DLD1 (cell line): ENCODE measurements around the gene ASPN.

Experiments
- in situ Hi-C: cut with HindIII; loops from 2 replicates; pipeline ENCODE4 v1.10.0; 2017; ENCODE audit warnings: low sequenced_read_pairs

ASPN gene

DNA sequence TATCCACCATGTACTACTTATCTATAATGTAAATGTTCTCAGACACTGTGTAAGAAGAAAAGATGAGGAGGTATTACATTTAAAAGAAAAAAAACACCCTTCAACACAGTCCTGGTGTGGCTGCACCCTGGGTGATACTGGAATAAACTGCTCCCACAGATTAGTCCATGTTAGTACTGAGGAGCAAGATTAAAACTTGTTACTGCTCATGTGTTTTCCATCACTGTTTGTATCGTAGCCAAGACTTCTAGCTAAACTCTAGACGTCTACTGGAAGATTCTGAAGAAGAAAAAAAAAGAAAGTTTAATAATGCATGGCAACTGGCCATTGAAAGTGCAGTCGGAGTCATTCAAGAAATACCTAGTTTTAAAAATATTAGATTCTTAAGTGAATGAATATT, at the start of gene ASPN:
Gene ASPN (minus strand): TSS at position 178 of the 400 bp plus-strand sequence.
- in situ Hi-C loops = no loop called here

DNA sequence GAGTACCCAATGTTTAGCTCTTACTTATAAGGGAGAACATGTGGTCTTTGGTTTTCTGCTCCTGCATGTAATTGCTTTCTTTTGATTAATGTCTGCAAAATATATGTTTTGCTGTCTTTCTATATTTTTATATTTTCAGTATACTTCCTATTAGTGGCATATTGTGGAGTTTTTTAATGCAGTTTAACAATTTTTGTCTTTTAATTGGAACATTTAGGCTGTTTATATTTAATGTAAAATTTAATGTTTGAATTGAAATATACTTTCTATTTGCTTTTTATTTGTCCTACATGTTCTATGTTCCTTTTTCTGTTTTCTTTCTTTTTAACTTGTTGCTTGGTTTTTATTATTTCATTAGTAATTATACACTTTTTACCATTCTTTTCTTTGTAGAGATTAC, 48.6 kb upstream of the ASPN start:
- in situ Hi-C loops = no loop called here

DNA sequence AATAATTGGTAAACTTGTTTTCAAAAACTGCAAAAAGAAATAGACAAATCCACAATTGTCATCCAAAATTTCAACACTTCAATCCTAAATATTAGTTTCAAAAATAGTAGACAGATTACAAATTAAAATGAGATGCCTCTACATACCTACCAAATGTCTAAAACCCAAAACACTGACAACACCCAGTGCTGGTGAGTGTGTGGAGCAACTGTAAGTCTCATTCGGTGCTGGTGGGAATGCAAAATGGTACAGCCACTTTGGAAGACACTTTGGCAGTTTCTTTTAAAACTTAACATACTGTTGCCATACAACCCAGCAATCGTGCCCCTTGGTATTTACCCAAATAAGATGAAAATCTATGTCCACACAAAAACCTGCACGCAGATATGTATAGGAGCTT, 46.8 kb upstream of the ASPN start:
- in situ Hi-C loops = no loop called here

DNA sequence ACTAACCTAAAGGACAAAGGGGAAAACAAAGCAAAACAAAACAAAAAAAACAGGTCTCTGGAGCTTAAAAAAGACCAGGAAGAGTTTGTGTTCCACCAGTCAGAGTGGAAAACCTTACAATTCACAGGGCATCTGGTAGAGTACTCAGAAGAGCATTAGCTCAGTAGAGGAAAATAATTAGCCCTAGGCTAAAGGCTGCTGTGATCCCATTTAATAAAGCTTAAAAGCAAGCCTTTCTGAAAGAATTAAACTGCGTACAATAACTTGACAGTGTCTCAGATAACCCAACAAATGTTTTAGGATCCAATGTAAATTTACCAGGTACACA, 46.2 kb upstream of the ASPN start:
- in situ Hi-C loops = no loop called here

- in situ Hi-C loops = no loop called here
These were observed 45.7 kb upstream of the ASPN start for GRCh38 chr9:92527832-92528521.

GRCh38 chr9:92527291-92527828, 45.1 kb upstream of the ASPN start:
- in situ Hi-C loops = no loop called here

- in situ Hi-C loops = no loop called here
These were observed 43.0 kb upstream of the ASPN start for GRCh38 chr9:92525306-92525705.

DNA sequence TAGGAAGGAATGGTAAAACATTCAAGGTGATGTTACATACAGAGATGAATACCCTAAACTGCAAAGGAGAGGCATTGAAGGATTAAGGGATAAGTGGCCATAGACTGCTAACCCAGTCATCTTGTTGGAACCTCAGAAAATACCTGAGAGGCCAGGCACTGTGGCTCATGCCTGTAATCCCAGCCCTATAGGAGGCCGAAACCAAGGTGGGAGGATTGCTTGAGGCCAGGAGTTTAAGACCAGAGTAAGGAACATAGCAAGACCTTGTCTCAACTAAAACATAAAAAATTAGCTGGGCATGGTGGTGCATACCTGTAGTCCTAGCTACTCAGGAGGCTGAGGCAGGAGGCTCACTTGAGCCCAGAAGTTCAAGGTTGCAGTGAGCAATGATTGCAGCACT, 42.6 kb upstream of the ASPN start:
- in situ Hi-C loops = no loop called here

GRCh38 chr9:92522983-92523970, 41.0 kb upstream of the ASPN start:
- in situ Hi-C loops = no loop called here

GRCh38 chr9:92520837-92521236, 38.5 kb upstream of the ASPN start:
- in situ Hi-C loops = no loop called here

DNA sequence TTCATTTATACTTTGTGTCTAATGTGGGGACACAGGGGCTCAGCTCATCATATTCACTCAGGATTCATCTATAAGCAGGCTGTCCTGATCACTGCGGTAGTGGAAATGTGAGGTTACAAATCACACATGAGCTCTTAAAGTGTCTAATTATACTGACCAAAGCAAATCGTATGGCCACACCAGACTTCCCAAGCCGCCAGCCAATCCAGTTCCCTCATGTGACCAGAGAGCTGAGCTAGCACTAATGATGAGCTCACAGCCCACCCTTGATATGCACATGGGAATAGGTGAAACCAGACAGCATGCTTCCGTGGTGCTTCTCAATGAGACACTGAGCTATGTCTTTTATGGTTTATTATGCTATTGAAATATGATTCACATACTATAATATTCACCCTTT, 35.9 kb upstream of the ASPN start:
- in situ Hi-C loops = no loop called here

DNA sequence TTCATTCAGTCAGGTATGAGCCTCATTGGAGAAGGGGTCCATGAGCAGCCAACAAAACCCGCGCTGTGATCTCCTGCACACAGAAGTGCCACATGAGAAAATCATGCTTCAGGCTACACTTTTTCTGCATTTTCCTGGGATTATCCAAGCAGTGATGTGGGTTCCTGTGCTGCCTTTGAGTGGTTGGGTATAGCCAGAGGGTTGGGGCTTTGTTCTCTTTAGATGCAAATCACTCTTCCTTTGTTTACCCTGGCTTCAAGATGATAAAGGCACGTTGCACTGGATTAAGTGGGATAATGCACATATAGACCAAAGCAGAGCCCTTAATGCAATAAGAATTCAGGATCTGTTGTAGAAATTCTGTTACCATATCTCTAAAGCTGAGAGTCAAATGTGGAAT, 34.7 kb upstream of the ASPN start:
- in situ Hi-C loops = no loop called here

DNA sequence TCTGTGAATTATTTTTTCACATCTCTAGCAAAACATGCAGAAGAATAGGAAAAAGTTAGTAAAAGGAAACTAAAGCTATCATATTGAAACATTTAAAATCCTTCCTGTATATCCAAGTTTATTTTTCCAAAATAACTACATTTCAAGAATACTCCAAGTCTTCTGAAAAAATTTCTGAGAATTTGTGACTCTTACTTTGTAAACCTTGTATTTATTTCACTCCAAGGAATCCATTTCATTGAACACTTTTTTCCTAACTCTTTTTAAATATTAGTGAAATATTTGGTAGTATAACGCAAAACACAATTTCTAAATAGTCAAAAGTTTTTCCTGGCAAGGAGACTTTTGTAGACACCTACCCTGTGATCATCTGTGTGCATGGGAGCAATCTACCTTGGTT, 34.2 kb upstream of the ASPN start:
- in situ Hi-C loops = no loop called here

- in situ Hi-C loops = no loop called here
These were observed 32.3 kb upstream of the ASPN start for GRCh38 chr9:92514635-92515034.

GRCh38 chr9:92513349-92513748, 31.0 kb upstream of the ASPN start:
- in situ Hi-C loops = no loop called here

DNA sequence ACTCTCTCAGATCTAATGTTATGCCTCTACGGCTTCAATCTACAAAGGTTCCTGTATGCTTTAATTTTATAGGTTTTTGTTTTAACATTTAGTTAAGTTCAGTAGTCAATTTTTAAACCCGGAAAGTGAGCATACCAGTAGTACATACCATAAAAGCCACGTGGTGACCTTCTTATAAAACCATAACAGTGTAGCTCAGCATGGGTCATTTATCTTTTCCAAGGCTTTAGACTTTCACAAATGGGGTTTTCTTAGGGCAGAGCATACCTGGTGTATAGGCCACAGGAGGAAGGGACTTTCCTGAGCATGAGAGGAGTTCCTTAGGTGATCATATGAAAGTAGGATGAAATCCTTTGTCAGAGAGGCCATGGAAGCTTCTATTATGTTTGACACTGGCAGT, 30.3 kb upstream of the ASPN start:
- in situ Hi-C loops = no loop called here

DNA sequence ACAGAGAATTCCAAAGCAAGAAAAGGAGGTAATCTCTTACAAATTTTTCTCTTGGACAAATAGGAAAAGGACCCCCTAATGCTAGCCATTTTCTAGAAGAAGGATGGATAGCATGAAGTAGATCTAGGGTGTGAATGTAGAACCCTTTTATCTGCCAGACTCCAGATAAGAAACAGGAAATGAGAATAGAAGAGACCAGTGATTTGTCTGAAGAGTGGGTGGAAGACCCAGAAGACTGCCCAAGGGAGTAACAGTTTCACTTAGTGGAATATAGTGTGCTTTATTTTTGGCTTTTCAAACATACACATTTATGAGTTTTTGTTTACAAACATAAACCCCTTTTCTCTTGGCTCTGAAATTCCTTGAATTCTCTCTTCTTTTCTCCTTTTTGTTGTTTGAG, 28.4 kb upstream of the ASPN start:
- in situ Hi-C loops = no loop called here

DNA sequence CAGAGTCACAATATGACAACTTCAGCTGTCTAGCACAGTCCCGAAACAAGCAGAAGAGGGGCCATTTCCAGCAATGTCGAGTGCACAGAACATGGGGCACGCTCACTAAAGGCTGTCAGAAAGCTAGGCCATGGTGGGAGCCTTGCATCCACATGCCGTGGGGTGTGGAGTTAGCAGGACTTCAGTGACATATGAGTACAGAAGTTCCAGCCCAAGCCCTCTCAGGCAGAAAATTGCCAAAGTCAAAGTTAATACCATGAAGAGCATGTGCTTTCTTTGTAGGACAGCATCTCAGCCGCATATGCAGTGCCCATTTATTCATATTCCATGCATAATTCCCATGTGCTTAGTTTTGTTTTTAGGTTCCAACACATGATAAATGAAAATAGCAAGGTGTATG, 26.7 kb upstream of the ASPN start:
- in situ Hi-C loops = no loop called here

DNA sequence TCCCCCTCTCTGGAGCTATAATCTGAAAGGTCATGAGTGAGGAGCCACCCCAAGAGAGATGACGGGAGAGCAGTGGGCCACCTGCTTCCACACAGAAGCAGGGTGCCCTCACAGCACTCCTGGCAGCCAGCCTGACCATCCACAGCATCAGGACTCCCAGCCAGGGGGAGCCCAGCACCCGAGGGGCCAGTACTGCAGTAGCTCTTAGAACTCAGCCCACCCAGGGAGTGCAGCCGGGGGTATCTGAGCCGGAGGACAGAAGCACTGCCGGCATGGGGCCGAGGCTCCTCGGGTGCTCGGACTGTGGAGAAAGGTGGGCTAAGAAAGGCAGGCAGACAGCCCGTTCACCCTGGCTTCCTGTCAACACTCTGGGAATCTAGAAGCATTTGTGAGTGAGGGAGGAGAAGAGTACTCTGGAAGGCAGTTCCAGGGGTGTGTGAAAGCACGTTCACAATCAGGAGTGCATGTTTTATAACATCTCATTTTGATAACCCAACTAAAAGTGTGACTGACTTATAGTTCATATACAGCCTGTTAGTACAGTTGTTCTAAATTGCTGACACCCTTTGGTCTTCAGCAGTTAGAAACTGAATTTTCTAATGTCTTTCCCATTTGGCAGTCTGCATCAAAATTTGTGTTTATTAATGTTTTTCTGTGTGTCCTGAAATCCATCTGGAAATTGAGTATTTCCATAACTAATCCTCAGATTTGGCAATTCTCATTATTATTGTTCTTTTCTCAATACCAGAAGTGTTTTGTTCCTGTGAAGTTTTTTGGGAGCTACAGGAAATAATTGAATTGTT, 25.9 kb upstream of the ASPN start:
- in situ Hi-C loops = no loop called here

DNA sequence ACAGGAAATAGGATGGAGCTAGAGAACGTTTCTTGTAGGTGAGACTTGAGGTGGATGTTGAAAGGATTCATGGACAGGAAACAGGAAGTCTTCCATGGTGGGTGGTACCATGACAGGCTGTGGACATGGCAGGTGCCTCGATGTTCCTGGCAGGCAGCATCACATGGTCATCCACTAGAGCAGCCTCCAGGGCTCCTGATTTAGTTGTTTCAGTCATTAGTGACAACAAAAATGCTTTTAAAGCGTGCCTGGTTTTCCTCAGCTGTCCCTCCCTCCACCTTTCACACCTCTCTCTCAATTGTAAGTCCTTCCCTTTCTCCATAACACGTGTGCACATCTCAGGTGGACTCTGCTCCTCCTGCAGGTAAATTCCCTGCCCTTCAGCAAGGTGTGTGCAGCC, 25.2 kb upstream of the ASPN start:
- in situ Hi-C loops = no loop called here

DNA sequence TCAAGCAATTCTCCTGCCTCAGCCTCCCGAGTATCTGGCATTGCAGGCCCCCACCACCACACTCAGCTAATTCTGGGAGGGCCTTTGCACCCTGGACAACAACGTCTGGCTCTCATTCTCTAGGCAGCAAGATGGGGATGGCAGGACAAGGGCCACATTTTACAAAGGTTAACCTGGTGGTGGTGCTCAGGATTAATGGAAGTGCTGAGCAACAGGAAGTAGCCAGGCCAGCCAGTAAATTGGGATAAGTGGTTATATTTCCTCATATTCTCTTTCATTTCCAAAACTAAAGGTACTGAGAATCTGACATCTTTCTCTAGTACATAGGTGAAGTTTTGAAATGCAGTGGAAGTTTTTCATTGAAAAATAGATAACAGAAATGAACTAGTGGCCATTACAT, 24.7 kb upstream of the ASPN start:
- in situ Hi-C loops = no loop called here
